Measurements from ENCODE around the gene APOA4. TPM values are rescaled to one million over a fixed set of nuclear protein-coding genes. Genes with fewer than 3 reads are reported as not detected.

The APOA4 gene
- total and polyA plus RNA-seq, 2 of the 13 experiments (the other 11 are each of a cell fraction or from before 2014, with no cell fraction given), result 3.8 to 7.2 TPM

DNA sequence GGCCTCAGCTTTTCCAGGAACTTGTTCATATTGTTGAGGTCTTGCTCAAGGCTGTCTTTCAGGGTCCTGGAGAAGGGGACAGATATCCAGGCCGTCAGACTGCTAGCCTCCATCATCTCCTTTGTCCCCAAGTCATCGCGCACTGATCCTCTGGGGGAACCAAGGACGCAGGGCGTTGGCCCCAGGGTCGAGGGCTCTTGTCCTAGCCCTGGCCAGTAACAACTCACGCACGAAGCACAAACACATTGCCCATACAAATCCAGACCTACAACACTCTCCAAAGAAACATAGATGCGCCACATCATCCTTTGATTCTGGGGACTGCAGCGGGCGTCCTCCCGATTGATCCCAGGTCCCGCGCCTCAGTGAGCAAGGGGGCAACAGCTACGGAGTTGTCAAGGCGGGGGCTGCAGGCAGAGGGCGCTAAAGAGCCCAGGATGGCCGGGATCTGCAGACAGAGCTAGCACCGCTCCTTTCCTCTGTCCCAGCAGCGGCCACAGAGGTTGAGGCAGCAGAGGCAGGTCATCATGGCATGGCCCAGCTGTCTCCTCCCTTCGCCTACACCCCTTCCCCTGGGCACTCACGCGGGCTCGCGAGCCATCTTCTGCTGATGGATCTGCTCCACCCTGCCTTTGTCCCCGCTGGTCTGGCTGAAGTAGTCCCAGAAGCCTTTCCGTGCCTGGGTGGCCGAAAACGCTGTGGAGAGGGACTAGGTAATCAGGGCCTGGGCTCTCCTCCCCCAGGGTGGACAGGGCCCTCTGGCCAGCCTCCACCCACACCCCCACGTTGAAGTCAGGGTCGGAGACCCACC lies 31.9 kb downstream of the APOA4 start (continued):
- TF ChIP-seq, protein P1, sequence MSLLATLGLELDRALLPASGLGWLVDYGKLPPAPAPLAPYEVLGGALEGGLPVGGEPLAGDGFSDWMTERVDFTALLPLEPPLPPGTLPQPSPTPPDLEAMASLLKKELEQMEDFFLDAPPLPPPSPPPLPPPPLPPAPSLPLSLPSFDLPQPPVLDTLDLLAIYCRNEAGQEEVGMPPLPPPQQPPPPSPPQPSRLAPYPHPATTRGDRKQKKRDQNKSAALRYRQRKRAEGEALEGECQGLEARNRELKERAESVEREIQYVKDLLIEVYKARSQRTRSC (CRISPR knock-in tag; IDR thresholded peaks at IDR 0.05; ENCODE audit: low read depth), result no peak
- TF ChIP-seq ZNF496 (CRISPR knock-in tag; IDR thresholded peaks at IDR 0.05; ENCODE audit: insufficient replicate concordance) (no peak), NR2C2 (CRISPR knock-in tag; IDR thresholded peaks at IDR 0.05; ENCODE audit: borderline replicate concordance) (peak; percentile 58; the same call in 1 of the 2 replicates), SIN3B (IDR thresholded peaks at IDR 0.05; ENCODE audit: low read length) (no peak), ZFP37 (CRISPR knock-in tag; IDR thresholded peaks at IDR 0.05; ENCODE audit: borderline replicate concordance) (no peak), THAP11 (CRISPR knock-in tag; IDR thresholded peaks at IDR 0.05) (peak; percentile 39; the same call in 1 of the 2 replicates), RAD21 (CRISPR knock-in tag; IDR thresholded peaks at IDR 0.05) (peak; percentile 98), HNRNPK (IDR thresholded peaks at IDR 0.05; ENCODE audit: low read depth, low read length, poor library complexity, severe bottlenecking) (no peak), FLYWCH1 (CRISPR knock-in tag; IDR thresholded peaks at IDR 0.05) (no peak), ZBTB3 (CRISPR knock-in tag; IDR thresholded peaks at IDR 0.05; ENCODE audit: borderline replicate concordance, low read depth) (no peak), ZNF282 (IDR thresholded peaks at IDR 0.05; ENCODE audit: partially characterized antibody) (no peak), MAZ (IDR thresholded peaks at IDR 0.05; ENCODE audit: borderline replicate concordance, low read depth, low read length) (no peak), MAZ (CRISPR knock-in tag; IDR thresholded peaks at IDR 0.05; ENCODE audit: low read depth) (peak; percentile 81; the same call in 1 of the 2 replicates), RARG (CRISPR knock-in tag; IDR thresholded peaks at IDR 0.05; ENCODE audit: low read depth) (no peak), DNMT3B (CRISPR knock-in tag; conservative IDR thresholded peaks at IDR 0.05) (no peak), TRIM24 (CRISPR knock-in tag; IDR thresholded peaks at IDR 0.05) (no peak), ZNF569 (CRISPR knock-in tag; IDR thresholded peaks at IDR 0.05; ENCODE audit: borderline replicate concordance) (no peak), SRF (IDR thresholded peaks at IDR 0.05; ENCODE audit: low read depth, low read length) (no peak), MED13 (CRISPR knock-in tag; IDR thresholded peaks at IDR 0.05) (peak; percentile 61; the same call in 1 of the 2 replicates)
- TF ChIP-seq, protein P2, sequence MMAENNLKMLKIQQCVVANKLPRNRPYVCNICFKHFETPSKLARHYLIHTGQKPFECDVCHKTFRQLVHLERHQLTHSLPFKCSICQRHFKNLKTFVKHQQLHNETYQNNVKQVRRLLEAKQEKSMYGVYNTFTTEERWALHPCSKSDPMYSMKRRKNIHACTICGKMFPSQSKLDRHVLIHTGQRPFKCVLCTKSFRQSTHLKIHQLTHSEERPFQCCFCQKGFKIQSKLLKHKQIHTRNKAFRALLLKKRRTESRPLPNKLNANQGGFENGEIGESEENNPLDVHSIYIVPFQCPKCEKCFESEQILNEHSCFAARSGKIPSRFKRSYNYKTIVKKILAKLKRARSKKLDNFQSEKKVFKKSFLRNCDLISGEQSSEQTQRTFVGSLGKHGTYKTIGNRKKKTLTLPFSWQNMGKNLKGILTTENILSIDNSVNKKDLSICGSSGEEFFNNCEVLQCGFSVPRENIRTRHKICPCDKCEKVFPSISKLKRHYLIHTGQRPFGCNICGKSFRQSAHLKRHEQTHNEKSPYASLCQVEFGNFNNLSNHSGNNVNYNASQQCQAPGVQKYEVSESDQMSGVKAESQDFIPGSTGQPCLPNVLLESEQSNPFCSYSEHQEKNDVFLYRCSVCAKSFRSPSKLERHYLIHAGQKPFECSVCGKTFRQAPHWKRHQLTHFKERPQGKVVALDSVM (CRISPR knock-in tag; IDR thresholded peaks at IDR 0.05), result peak; percentile 65
- TF ChIP-seq, protein P3, sequence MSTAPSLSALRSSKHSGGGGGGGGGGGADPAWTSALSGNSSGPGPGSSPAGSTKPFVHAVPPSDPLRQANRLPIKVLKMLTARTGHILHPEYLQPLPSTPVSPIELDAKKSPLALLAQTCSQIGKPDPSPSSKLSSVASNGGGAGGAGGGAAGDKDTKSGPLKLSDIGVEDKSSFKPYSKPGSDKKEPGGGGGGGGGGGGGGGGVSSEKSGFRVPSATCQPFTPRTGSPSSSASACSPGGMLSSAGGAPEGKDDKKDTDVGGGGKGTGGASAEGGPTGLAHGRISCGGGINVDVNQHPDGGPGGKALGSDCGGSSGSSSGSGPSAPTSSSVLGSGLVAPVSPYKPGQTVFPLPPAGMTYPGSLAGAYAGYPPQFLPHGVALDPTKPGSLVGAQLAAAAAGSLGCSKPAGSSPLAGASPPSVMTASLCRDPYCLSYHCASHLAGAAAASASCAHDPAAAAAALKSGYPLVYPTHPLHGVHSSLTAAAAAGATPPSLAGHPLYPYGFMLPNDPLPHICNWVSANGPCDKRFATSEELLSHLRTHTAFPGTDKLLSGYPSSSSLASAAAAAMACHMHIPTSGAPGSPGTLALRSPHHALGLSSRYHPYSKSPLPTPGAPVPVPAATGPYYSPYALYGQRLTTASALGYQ (CRISPR knock-in tag; IDR thresholded peaks at IDR 0.05), result peak; percentile 49; the same call in 1 of the 2 replicates
- TF ChIP-seq, protein P4, sequence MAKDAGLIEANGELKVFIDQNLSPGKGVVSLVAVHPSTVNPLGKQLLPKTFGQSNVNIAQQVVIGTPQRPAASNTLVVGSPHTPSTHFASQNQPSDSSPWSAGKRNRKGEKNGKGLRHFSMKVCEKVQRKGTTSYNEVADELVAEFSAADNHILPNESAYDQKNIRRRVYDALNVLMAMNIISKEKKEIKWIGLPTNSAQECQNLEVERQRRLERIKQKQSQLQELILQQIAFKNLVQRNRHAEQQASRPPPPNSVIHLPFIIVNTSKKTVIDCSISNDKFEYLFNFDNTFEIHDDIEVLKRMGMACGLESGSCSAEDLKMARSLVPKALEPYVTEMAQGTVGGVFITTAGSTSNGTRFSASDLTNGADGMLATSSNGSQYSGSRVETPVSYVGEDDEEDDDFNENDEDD (CRISPR knock-in tag; IDR thresholded peaks at IDR 0.05; ENCODE audit: borderline replicate concordance), result no peak

All from HepG2 (cell line).